K562 (cell line): Measurements from ENCODE around the gene ABHD12. TPM values are rescaled to one million over a fixed set of nuclear protein-coding genes. Genes with fewer than 3 reads are reported as not detected.

Experiments used
- GABPA ChIP-seq: fragments of 200-800 bp; sonication (Bioruptor generic); conservative IDR thresholded peaks from 2 replicates; pipeline ENCODE4 v1.6.1; 2016; ENCODE audit warnings: low read depth, missing genetic modification characterization, missing compliant biosample characterization
- GTF2F1 ChIP-seq: IDR thresholded peaks from 2 replicates; pipeline ENCODE4 v1.6.1; 2011; ENCODE audit warnings: low read depth, low read length, improper control_type of control experiment
- HDAC8 ChIP-seq: fragments of 450-650 bp; IDR thresholded peaks from 2 replicates; pipeline ENCODE4 v1.6.1; 2016; ENCODE audit warnings: mild to moderate bottlenecking, missing genetic modification characterization, moderate library complexity, missing compliant biosample characterization
- HNRNPL ChIP-seq: fragments of 200-400 bp; formaldehyde crosslinking; IDR thresholded peaks from 2 replicates; pipeline ENCODE4 v1.6.1; 2017; ENCODE audit warnings: low read depth, mild to moderate bottlenecking, low read length
- IRF2 ChIP-seq: sonication (generic); formaldehyde crosslinking; IDR thresholded peaks from 2 replicates; pipeline ENCODE4 v1.8.1; 2022; ENCODE audit warnings: mild to moderate bottlenecking, missing genetic modification reagents
- KDM1A ChIP-seq, 2 experiments: fragments of 450-650 bp; IDR thresholded peaks; 2 replicates each; pipeline ENCODE4 v1.6.1; 2016; ENCODE audit warnings: mild to moderate bottlenecking in 2 of 2
- NCOA1 ChIP-seq: fragments of 450-650 bp; IDR thresholded peaks from 2 replicates; pipeline ENCODE4 v1.6.1; 2016; ENCODE audit warnings: low read depth
- RBM15 ChIP-seq: fragments of 200-400 bp; formaldehyde crosslinking; IDR thresholded peaks from 2 replicates; pipeline ENCODE4 v1.6.1; 2018; ENCODE audit warnings: mild to moderate bottlenecking, low read length, moderate library complexity; ENCODE audit not compliant: insufficient read depth
- RBM17 ChIP-seq: fragments of 200-400 bp; formaldehyde crosslinking; IDR thresholded peaks from 2 replicates; pipeline ENCODE4 v1.6.1; 2017; ENCODE audit warnings: low read depth, mild to moderate bottlenecking, low read length, borderline replicate concordance
- RNF2 ChIP-seq: sonication (generic); IDR thresholded peaks from 2 replicates; pipeline ENCODE4 v1.6.1; 2016
- SMAD2 ChIP-seq: fragments of 150-350 bp; IDR thresholded peaks from 2 replicates; pipeline ENCODE4 v1.6.1; 2014; ENCODE audit warnings: low read depth, mild to moderate bottlenecking, low read length
- SMAD3 ChIP-seq: fragments of 450-650 bp; formaldehyde crosslinking; conservative IDR thresholded peaks from 2 replicates; pipeline ENCODE4 v1.4.0; 2020; ENCODE audit warnings: mild to moderate bottlenecking
- STAG1 ChIP-seq: sonication (generic); formaldehyde crosslinking; IDR thresholded peaks from 2 replicates; pipeline ENCODE4 v1.5.0; 2020; ENCODE audit warnings: missing genetic modification reagents, borderline replicate concordance
- STAT5B ChIP-seq: fragments of 250-450 bp; sonication (Bioruptor Pico); IDR thresholded peaks from 2 replicates; pipeline ENCODE4 v1.8.0; 2021; ENCODE audit warnings: mild to moderate bottlenecking, inconsistent platforms
- TAF7 ChIP-seq: fragments of 450-650 bp; IDR thresholded peaks from 2 replicates; pipeline ENCODE4 v1.6.1; 2016; ENCODE audit warnings: missing genetic modification characterization, missing compliant biosample characterization
- TCF7L2 ChIP-seq: fragments of 150-350 bp; IDR thresholded peaks from 2 replicates; pipeline ENCODE4 v1.6.1; 2016; ENCODE audit warnings: low read depth, mild to moderate bottlenecking, low read length, moderate library complexity
- THAP7 ChIP-seq: fragments of 250-450 bp; sonication (Bioruptor Pico); IDR thresholded peaks from 2 replicates; pipeline ENCODE4 v1.5.0; 2021
- TOE1 ChIP-seq, 2 experiments: fragments of 450-650 bp in 1 of 2; sonication (generic) in 1 of 2; formaldehyde crosslinking in 1 of 2; IDR thresholded peaks; 2 replicates each; pipeline versions ENCODE4 v1.7.1 to v1.8.0; 2016 to 2022; ENCODE audit warnings: borderline replicate concordance in 2 of 2, mild to moderate bottlenecking in 2 of 2, antibody characterized with exemption in 1 of 2, inconsistent platforms in 1 of 2, low read depth in 1 of 2, missing genetic modification reagents in 1 of 2, moderate library complexity in 1 of 2
- ZBTB9 ChIP-seq: fragments of 450-650 bp; formaldehyde crosslinking; IDR thresholded peaks from 2 replicates; pipeline ENCODE4 v1.4.0; 2020; ENCODE audit warnings: mild to moderate bottlenecking, moderate library complexity
- ZNF398 ChIP-seq: fragments of 250-450 bp; sonication (Bioruptor Pico); IDR thresholded peaks from 2 replicates; pipeline ENCODE4 v1.8.0; 2021; ENCODE audit warnings: moderate library complexity, mild to moderate bottlenecking, inconsistent platforms
- ZNF57 ChIP-seq: fragments of 450-650 bp; formaldehyde crosslinking; IDR thresholded peaks from 2 replicates; pipeline ENCODE4 v1.4.0; 2020; ENCODE audit warnings: mild to moderate bottlenecking, moderate library complexity
- ZNF583 ChIP-seq: fragments of 250-450 bp; sonication (Bioruptor Pico); IDR thresholded peaks from 2 replicates; pipeline ENCODE4 v1.4.0; 2020
- ZNF644 ChIP-seq: fragments of 200-800 bp; sonication (Bioruptor generic); IDR thresholded peaks from 2 replicates; pipeline ENCODE4 v1.6.1; 2016; ENCODE audit warnings: low read depth, missing genetic modification characterization, missing compliant biosample characterization
- polyA plus RNA-seq, 8 experiments: library from polyadenylated mRNA; depleted of rRNA in 4 of 8; stranded (reverse) in 5 of 8; unstranded in 3 of 8; fragments of >200 nt; fragmentation: Nextera tagmentation in 2 of 8; fragmentation: Illumina TruSeq in 1 of 8; extraction: Ambion mirVana in 2 of 8; extraction: Trizol in 1 of 8; gene quantifications; 2 replicates each; pipeline versions ENCODE4 v1.2.1 to v1.2.3, GENCODE V29; 2011 to 2014; ENCODE audit warnings: inconsistent platforms in 1 of 8, missing spikeins in 1 of 8
- total RNA-seq, 7 experiments: library from RNA; depleted of rRNA in 6 of 7; stranded (reverse); fragments of >200 nt in 6 of 7; fragmentation: Illumina TruSeq in 2 of 7; extraction: Trizol in 2 of 7; gene quantifications; 2 replicates each; pipeline versions ENCODE4 v1.2.1 to v1.2.3, GENCODE V29; 2011 to 2021; ENCODE audit warnings: low replicate concordance in 1 of 7
- TF ChIP-seq, protein P1 (sequence below): fragments of 250-450 bp; sonication (Bioruptor Pico); IDR thresholded peaks from 2 replicates; pipeline ENCODE4 v1.8.0; 2021; ENCODE audit warnings: mild to moderate bottlenecking, moderate library complexity

Gene ABHD12
- total and polyA plus RNA-seq, 9 of the 15 experiments (the other 6 are each of a cell fraction or from before 2014, with no cell fraction given) = 0.65 to 15.6 (median 9.1) TPM

- TF ChIP-seq, protein P1, sequence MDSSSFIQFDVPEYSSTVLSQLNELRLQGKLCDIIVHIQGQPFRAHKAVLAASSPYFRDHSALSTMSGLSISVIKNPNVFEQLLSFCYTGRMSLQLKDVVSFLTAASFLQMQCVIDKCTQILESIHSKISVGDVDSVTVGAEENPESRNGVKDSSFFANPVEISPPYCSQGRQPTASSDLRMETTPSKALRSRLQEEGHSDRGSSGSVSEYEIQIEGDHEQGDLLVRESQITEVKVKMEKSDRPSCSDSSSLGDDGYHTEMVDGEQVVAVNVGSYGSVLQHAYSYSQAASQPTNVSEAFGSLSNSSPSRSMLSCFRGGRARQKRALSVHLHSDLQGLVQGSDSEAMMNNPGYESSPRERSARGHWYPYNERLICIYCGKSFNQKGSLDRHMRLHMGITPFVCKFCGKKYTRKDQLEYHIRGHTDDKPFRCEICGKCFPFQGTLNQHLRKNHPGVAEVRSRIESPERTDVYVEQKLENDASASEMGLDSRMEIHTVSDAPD (CRISPR knock-in tag) = no peak
- TF ChIP-seq RBM17 = no peak
- no peak for TF ChIP-seq ZNF57
- TF ChIP-seq GTF2F1 = 0 out of 2 replicates have a peak, but pooled peaks have one; percentile 51
- no peak for TF ChIP-seq NCOA1
- TF ChIP-seq RNF2 = no peak
- no peak for TF ChIP-seq ZNF644 (tag)
- TF ChIP-seq STAT5B (CRISPR knock-in tag) = no peak
- no peak for TF ChIP-seq ZNF583 (CRISPR knock-in tag)
- no peak for TF ChIP-seq TCF7L2
- no peak for TF ChIP-seq IRF2 (CRISPR knock-in tag)
- no peak for TF ChIP-seq RBM15
- TF ChIP-seq SMAD2 = no peak
- no peak for TF ChIP-seq THAP7
- no peak for TF ChIP-seq SMAD3
- no peak for TF ChIP-seq KDM1A (IDR thresholded peaks at IDR 0.05)
- peak; percentile 76; the same call in 1 of the 2 replicates for TF ChIP-seq HNRNPL
- no peak for TF ChIP-seq STAG1
- no peak for TF ChIP-seq TOE1 (IDR thresholded peaks at IDR 0.05; ENCODE audit: borderline replicate concordance)
- TF ChIP-seq TOE1 (CRISPR knock-in tag; IDR thresholded peaks at IDR 0.05; ENCODE audit: borderline replicate concordance, low read depth) = no peak
- TF ChIP-seq GABPA (tag) = no peak
- no peak for TF ChIP-seq ZBTB9
- no peak for TF ChIP-seq ZNF398 (CRISPR knock-in tag)
- no peak for TF ChIP-seq TAF7 (tag)
- no peak for TF ChIP-seq HDAC8 (tag)
Observed at GRCh38 chr20:25390538-25391528, at the start of gene ABHD12 (continued).
